Stomach (tissue), 9 donors: ENCODE results near the gene SUPT3H. TPM values are rescaled to one million over a fixed set of nuclear protein-coding genes. Genes with fewer than 3 reads are reported as not detected.
"Not testable (repeated sequence)": the region's sequence is repeated elsewhere in the genome, so short reads cannot be mapped to it uniquely, and the experiment has no call there.

Experiments
- DNase-seq, 2 donors: peaks; one replicate each; pipeline versions ENCODE4 v3.0.0 to v3.0.0-alpha.2; 2013 to 2019
- H3K27ac ChIP-seq, 5 donors: fragments of 200-600 bp in 4 of 5; sonication (generic) in 4 of 5; one replicate each; pipeline ENCODE4 v1.5.1; 2013 to 2019; ENCODE audit warnings: mild to moderate bottlenecking in 1 of 5, moderate library complexity in 1 of 5
- H3K27me3 ChIP-seq, 3 donors: fragments of 200-600 bp; sonication (generic); one replicate each; pipeline ENCODE4 v1.5.1; 2017 to 2019; ENCODE audit warnings: mixed run types in 1 of 3
- H3K36me3 ChIP-seq, 4 donors: fragments of 200-600 bp; sonication (generic); 1 replicate in 3 of 4; 2 replicates in 1 of 4; pipeline ENCODE4 v1.5.1; 2016 to 2019
- H3K4me1 ChIP-seq, 4 donors: fragments of 200-600 bp; sonication (generic); one replicate each; pipeline ENCODE4 v1.5.1; 2016 to 2019
- H3K4me3 ChIP-seq, 4 donors: fragments of 200-600 bp; sonication (generic) in 3 of 4; one replicate each; pipeline ENCODE4 v1.5.1; 2016 to 2019; ENCODE audit warnings: mild to moderate bottlenecking in 1 of 4
- H3K9me3 ChIP-seq, 4 donors: fragments of 200-600 bp; sonication (generic); one replicate each; pipeline ENCODE4 v1.5.1; 2016 to 2019
- EP300 ChIP-seq: sonication (generic); formaldehyde crosslinking; IDR thresholded peaks from one replicate; pipeline ENCODE4 v1.6.1; 2017; ENCODE audit warnings: antibody characterized with exemption
- POLR2A ChIP-seq, 4 donors: fragments of 450-650 bp; IDR thresholded peaks; one replicate each; pipeline ENCODE4 v1.6.1; 2016; ENCODE audit warnings: antibody characterized with exemption in 4 of 4, control low read depth in 2 of 4, mild to moderate bottlenecking in 1 of 4, moderate library complexity in 1 of 4
- POLR2AphosphoS5 ChIP-seq, 3 donors: sonication (generic); formaldehyde crosslinking; IDR thresholded peaks; one replicate each; pipeline ENCODE4 v1.6.1; 2016; ENCODE audit warnings: antibody characterized with exemption in 3 of 3
- WGBS, 5 donors: extraction: QIAGEN DNeasy Blood & Tissue Kit in 3 of 5; methylation state at CpG; one replicate each; pipeline versions ENCODE4 v1.1.5 to v1.1.7; 2013 to 2018; 5-methylcytosine and 5-hydroxymethylcytosine counted together
- intact Hi-C: fragments of 100-400 bp; cut with DNase I; formaldehyde crosslinking; loops from one replicate; pipeline ENCODE4 v1.15.1; 2023; ENCODE audit warnings: low total_unique reads
- polyA plus RNA-seq, 3 donors: library from polyadenylated mRNA; stranded (reverse); fragments of 200-250 nt; gene quantifications; one replicate each; pipeline ENCODE4 v1.2.3, GENCODE V29; 2013
- total RNA-seq, 5 donors: library from RNA; depleted of rRNA; stranded (reverse); fragments of >200 nt; gene quantifications; one replicate each; pipeline versions ENCODE4 v1.1.0 to v1.2.3, GENCODE V29; 2014 to 2016
- TF ChIP-seq, protein P1 (sequence below), 7 experiments: fragments of 450-650 bp in 4 of 7; fragments of 200-600 bp in 3 of 7; sonication (generic) in 3 of 7; IDR thresholded peaks; one replicate each; pipeline ENCODE4 v1.5.1; 2016 to 2019; ENCODE audit warnings: antibody characterized with exemption in 7 of 7, control low read depth in 2 of 7, mild to moderate bottlenecking in 1 of 7
- donor health status: healthy with polysubstance abuse.
- donor health status: Bipolar disorder and iron deficiency.
- donor health status: healthy.

SUPT3H gene
- total and polyA plus RNA-seq, 8 donors: 0.29 to 16.2 (median 4.0) TPM; not detected in 1

DNA sequence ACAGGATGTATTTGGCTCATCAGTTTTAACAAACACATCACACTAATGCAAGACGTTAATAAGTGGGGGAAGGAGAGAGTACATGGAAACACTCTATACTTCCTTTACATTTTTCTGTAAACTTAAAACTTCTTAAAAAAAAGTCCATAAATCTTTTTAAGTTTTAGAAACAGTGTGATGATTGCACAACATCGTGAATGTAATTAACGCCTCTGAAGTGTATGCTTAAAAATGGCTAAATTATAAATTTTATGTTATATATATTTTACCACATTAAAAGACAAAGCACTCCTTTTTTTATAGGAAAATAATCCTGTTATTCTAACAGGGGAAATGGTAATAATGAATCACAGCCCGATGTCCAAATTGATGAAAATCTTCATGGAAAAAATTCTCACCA is 193.7 kb downstream of the SUPT3H start:
- Histone ChIP-seq H3K36me3 (no peaks in the 10 kb centered on the region), H3K27ac (no peak overlapping the region), H3K9me3 (no peaks in the 10 kb centered on the region), H3K27me3 (no peaks in the 10 kb centered on the region), H3K4me3 (no peak overlapping the region), H3K4me1 (no peaks in the 10 kb centered on the region)
- TF ChIP-seq EP300 (no peak), POLR2A (IDR thresholded peaks at IDR 0.05) (no peak), POLR2AphosphoS5 (IDR thresholded peaks at IDR 0.05) (no peak)
- TF ChIP-seq, protein P1, sequence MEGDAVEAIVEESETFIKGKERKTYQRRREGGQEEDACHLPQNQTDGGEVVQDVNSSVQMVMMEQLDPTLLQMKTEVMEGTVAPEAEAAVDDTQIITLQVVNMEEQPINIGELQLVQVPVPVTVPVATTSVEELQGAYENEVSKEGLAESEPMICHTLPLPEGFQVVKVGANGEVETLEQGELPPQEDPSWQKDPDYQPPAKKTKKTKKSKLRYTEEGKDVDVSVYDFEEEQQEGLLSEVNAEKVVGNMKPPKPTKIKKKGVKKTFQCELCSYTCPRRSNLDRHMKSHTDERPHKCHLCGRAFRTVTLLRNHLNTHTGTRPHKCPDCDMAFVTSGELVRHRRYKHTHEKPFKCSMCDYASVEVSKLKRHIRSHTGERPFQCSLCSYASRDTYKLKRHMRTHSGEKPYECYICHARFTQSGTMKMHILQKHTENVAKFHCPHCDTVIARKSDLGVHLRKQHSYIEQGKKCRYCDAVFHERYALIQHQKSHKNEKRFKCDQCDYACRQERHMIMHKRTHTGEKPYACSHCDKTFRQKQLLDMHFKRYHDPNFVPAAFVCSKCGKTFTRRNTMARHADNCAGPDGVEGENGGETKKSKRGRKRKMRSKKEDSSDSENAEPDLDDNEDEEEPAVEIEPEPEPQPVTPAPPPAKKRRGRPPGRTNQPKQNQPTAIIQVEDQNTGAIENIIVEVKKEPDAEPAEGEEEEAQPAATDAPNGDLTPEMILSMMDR (IDR thresholded peaks at IDR 0.05): no peak
- no peak for DNase-seq
- 87 to 92% (median 90%) methylated on average over 4 of the region's 4 CpGs for WGBS, 5 donors
- intact Hi-C loops: no loop called here

DNA sequence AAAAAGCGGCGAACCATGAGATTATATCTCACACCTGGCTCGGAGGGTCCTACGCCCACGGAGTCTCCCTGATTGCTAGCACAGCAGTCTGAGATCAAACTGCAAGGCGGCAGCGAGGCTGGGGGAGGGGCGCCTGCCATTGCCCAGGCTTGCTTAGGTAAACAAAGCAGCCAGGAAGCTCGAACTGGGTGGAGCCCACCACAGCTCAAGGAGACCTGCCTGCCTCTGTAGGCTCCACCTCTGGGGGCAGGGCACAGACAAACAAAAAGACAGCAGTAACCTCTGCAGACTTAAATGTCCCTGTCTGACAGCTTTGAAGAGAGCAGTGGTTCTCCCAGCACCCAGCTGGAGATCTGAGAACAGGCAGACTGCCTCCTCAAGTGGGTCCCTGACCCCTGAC is 201.4 kb downstream of the SUPT3H start:
- H3K9me3 ChIP-seq, H3K4me1 ChIP-seq, H3K27me3 ChIP-seq, intact Hi-C loops, H3K27ac ChIP-seq, H3K36me3 ChIP-seq, H3K4me3 ChIP-seq, DNase-seq: not testable (repeated sequence)
- 64 to 82% (median 69%) methylated on average over 4 to 8 of the region's 9 CpGs for WGBS, 5 donors

DNA sequence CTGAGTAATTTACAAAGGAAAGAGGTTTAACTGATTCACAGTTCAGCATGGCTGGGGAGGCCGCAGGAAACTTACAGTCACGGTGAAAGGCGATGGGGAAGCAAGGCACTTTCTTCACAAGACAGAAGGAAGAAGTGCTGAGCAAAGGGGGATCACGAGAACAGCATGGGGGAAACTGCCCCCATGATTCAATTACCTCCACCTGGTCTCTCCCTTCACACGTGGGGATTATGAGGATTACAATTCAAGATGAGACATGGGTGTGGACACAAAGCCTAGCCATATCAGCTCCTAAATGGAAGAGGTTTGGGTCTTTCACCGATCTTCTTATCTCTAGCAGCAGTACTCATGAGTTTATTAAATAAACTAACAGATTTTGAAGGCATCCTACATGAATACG is 202.5 kb downstream of the SUPT3H start:
- intact Hi-C loops: no loop called here
- Histone ChIP-seq H3K27me3 (no peaks in the 10 kb centered on the region), H3K36me3 (no peaks in the 10 kb centered on the region), H3K27ac (no peak overlapping the region), H3K9me3 (no peaks in the 10 kb centered on the region), H3K4me3 (no peak overlapping the region), H3K4me1 (no peaks in the 10 kb centered on the region)
- no peak for DNase-seq
- no peak for TF ChIP-seq EP300
- no peak for TF ChIP-seq POLR2AphosphoS5 (IDR thresholded peaks at IDR 0.05)
- TF ChIP-seq, protein P1 (IDR thresholded peaks at IDR 0.05): no peak
- TF ChIP-seq POLR2A (IDR thresholded peaks at IDR 0.05): no peak
- WGBS, 5 donors: 78 to 84% (median 80%) methylated on average over 7 of the region's 7 CpGs

DNA sequence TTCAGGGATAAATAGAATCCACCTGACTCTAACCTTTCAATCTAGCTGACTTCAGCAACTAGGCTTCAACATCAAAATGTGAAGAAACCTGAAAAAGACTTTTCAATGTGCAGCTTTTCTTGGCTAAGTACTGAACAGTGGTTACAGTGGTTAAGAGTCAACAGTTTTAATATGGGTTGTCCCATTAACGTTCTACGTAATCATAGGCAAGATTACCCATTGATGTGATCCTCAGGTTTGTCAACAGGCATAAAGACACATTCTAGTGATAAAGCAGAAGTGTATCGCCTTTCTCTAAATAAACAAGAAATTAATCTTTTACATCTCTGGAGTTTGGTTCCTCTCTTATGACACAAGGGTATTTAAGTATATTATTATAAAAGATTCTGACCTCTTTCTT is 203.7 kb downstream of the SUPT3H start:
- no peaks in the 10 kb centered on the region for H3K9me3 ChIP-seq
- no peak overlapping the region for H3K4me3 ChIP-seq
- H3K27me3 ChIP-seq: no peaks in the 10 kb centered on the region
- no peak for DNase-seq
- H3K36me3 ChIP-seq: no peaks in the 10 kb centered on the region
- H3K27ac ChIP-seq: no peak overlapping the region
- no peak for TF ChIP-seq POLR2AphosphoS5 (IDR thresholded peaks at IDR 0.05)
- TF ChIP-seq EP300: no peak
- TF ChIP-seq, protein P1 (IDR thresholded peaks at IDR 0.05): no peak
- TF ChIP-seq POLR2A (IDR thresholded peaks at IDR 0.05): no peak
- intact Hi-C loops: no loop called here
- 48 to 81% (median 77%) methylated on average over 3 of the region's 3 CpGs for WGBS, 5 donors
- H3K4me1 ChIP-seq: no peaks in the 10 kb centered on the region

DNA sequence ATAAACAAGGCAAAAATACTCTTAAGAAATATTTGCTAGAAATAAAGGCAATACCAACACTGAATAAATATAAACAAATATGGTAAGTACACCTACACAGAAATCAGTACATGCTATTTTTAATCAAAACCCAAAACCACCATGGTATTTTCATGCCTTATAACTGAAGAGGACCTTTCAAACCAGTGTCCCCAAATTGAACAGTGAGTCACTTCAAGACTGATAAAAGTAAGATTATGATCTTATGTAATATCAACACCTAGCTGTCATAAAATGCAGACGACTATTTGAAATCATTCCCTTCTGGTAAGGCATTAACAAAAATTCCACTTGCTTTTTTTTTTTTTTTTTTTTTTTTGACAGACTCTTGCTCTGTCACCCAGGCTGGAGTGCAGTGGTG is 206.4 kb downstream of the SUPT3H start:
- 56 to 88% (median 63%) methylated on average over 1 of the region's 1 CpG for WGBS, 5 donors
- DNase-seq: no peak
- H3K27me3 ChIP-seq: no peaks in the 10 kb centered on the region
- H3K36me3 ChIP-seq: no peaks in the 10 kb centered on the region
- H3K27ac ChIP-seq: no peak overlapping the region
- TF ChIP-seq POLR2AphosphoS5 (IDR thresholded peaks at IDR 0.05) (no peak), POLR2A (IDR thresholded peaks at IDR 0.05) (no peak), EP300 (no peak)
- TF ChIP-seq, protein P1 (IDR thresholded peaks at IDR 0.05): no peak
- no peaks in the 10 kb centered on the region for H3K9me3 ChIP-seq
- H3K4me1 ChIP-seq: no peaks in the 10 kb centered on the region
- no peak overlapping the region for H3K4me3 ChIP-seq
- intact Hi-C loops: no loop called here
